ENCODE measurements around the gene ASIC1. TPM values are rescaled to one million over a fixed set of nuclear protein-coding genes. Genes with fewer than 3 reads are reported as not detected.

Gene ASIC1
- total and polyA plus RNA-seq, 2 of the 13 experiments (the other 11 are each of a cell fraction or from before 2014, with no cell fraction given) = 0.44 to 1.5 TPM

GRCh38 chr12:50057000-50057841 is at the start of gene ASIC1 (continued):
- no peak for TF ChIP-seq ZBTB40 (IDR thresholded peaks at IDR 0.05)
- TF ChIP-seq ZBTB40 (CRISPR knock-in tag; IDR thresholded peaks at IDR 0.05) = peak; percentile 16; the same call in 1 of the 2 replicates
- peak; percentile 37; the same call in 1 of the 2 replicates for TF ChIP-seq RXRA (CRISPR knock-in tag; IDR thresholded peaks at IDR 0.05)
- TF ChIP-seq ZNF75D (CRISPR knock-in tag; IDR thresholded peaks at IDR 0.05; ENCODE audit: borderline replicate concordance) = no peak
- TF ChIP-seq KMT2B (CRISPR knock-in tag; IDR thresholded peaks at IDR 0.05) = no peak
- TF ChIP-seq ATF3 (CRISPR knock-in tag; IDR thresholded peaks at IDR 0.05) = no peak
- TF ChIP-seq TFDP2 (CRISPR knock-in tag; IDR thresholded peaks at IDR 0.05) = 0 out of 2 replicates have a peak, but pooled peaks have one; percentile 22
- TF ChIP-seq ZNF576 (CRISPR knock-in tag; IDR thresholded peaks at IDR 0.05) = no peak
- TF ChIP-seq EP300 (IDR thresholded peaks at IDR 0.05; ENCODE audit: low read depth in 2 of 2, low read length in 2 of 2) = no peak
- TF ChIP-seq EP300 (CRISPR knock-in tag; IDR thresholded peaks at IDR 0.05; ENCODE audit: borderline replicate concordance) = no peak
- TF ChIP-seq HMGXB4 (CRISPR knock-in tag; IDR thresholded peaks at IDR 0.05; ENCODE audit: borderline replicate concordance in 1 of 2, low read depth in 1 of 2) = peak in 1 of 2 experiments; percentile 48; a peak in 1 of 4 replicates
- 0 out of 2 replicates have a peak, but pooled peaks have one; percentile 12 for TF ChIP-seq ZSCAN25 (CRISPR knock-in tag; IDR thresholded peaks at IDR 0.05)
- no peak for TF ChIP-seq ZNF430 (CRISPR knock-in tag; IDR thresholded peaks at IDR 0.05)
- TF ChIP-seq PCBP1 (IDR thresholded peaks at IDR 0.05; ENCODE audit: borderline replicate concordance, low read depth, low read length) = peak; percentile 35; the same call in 1 of the 2 replicates
- no peak for TF ChIP-seq ZNF136 (CRISPR knock-in tag; IDR thresholded peaks at IDR 0.05; ENCODE audit: low read depth)
- TF ChIP-seq POLR2A (IDR thresholded peaks at IDR 0.05; ENCODE audit: insufficient read depth in 1 of 2, low read depth in 2 of 2, low read length in 2 of 2) = no peak

Data from HepG2 (cell line).